ENCODE data around the gene SLC6A20. TPM values are rescaled to one million over a fixed set of nuclear protein-coding genes. Genes with fewer than 3 reads are reported as not detected.

Gene SLC6A20
- total RNA-seq, 2 experiments from 2014 or later = not detected

GRCh38 chr3:45795509-45795881 is 841 bp downstream of the SLC6A20 start:
- Mint-ChIP-seq H3K36me3 (ENCODE audit: low read depth) (no peaks in the 10 kb centered on the region), H3K4me1 (ENCODE audit: low read depth) (peaks cover 3% of the 10 kb centered on the region), H3K27ac (no peak overlapping the region), H3K4me3 (peak overlapping the region; percentile 51), H3K9me3 (no peaks in the 10 kb centered on the region), H3K27me3 (peaks cover 51% of the 10 kb centered on the region)
- DNase-seq (no peak), ATAC-seq (no peak)
- POLR2A ChIA-PET = interaction anchor here (1.0 kb wide), 1 partner anchor 186 kb away, joined by 3 read pairs; no protein-coding TSS in a partner anchor
- TF ChIP-seq CTCF (IDR thresholded peaks at IDR 0.05) = no peak
- intact Hi-C loops (cut with micrococcal nuclease) = no loop called here
- CTCF ChIA-PET = no interaction called here

GRCh38 chr3:45794660-45795059 is 1.7 kb downstream of the SLC6A20 start:
- Mint-ChIP-seq H3K4me1 (ENCODE audit: low read depth) (peaks cover 3% of the 10 kb centered on the region), H3K27ac (no peak overlapping the region), H3K4me3 (no peak overlapping the region), H3K9me3 (peaks cover 4% of the 10 kb centered on the region), H3K27me3 (peaks cover 50% of the 10 kb centered on the region), H3K36me3 (ENCODE audit: low read depth) (no peaks in the 10 kb centered on the region)
- DNase-seq (no peak), ATAC-seq (no peak)
- ChIA-PET CTCF (no interaction called here), POLR2A (no interaction called here)
- intact Hi-C loops (cut with micrococcal nuclease) = no loop called here
- no peak for TF ChIP-seq CTCF (IDR thresholded peaks at IDR 0.05)

- DNase-seq = no peak
- intact Hi-C loops (cut with micrococcal nuclease) = no loop called here
- H3K4me3 Mint-ChIP-seq = no peak overlapping the region
- ATAC-seq = no peak
- peaks cover 5% of the 10 kb centered on the region for H3K9me3 Mint-ChIP-seq
- CTCF ChIA-PET = no interaction called here
- peaks cover 3% of the 10 kb centered on the region for H3K4me1 Mint-ChIP-seq (ENCODE audit: low read depth)
- H3K36me3 Mint-ChIP-seq (ENCODE audit: low read depth) = no peaks in the 10 kb centered on the region
- no peak for TF ChIP-seq CTCF (IDR thresholded peaks at IDR 0.05)
- POLR2A ChIA-PET = no interaction called here
- H3K27ac Mint-ChIP-seq = no peak overlapping the region
- H3K27me3 Mint-ChIP-seq = peaks cover 45% of the 10 kb centered on the region
Observed at GRCh38 chr3:45794177-45794560, 2.2 kb downstream of the SLC6A20 start.

- H3K9me3 Mint-ChIP-seq = peaks cover 9% of the 10 kb centered on the region
- no peak overlapping the region for H3K27ac Mint-ChIP-seq
- CTCF ChIA-PET = no interaction called here
- H3K4me1 Mint-ChIP-seq (ENCODE audit: low read depth) = peaks cover 3% of the 10 kb centered on the region
- H3K4me3 Mint-ChIP-seq = no peak overlapping the region
- intact Hi-C loops (cut with micrococcal nuclease) = no loop called here
- no peaks in the 10 kb centered on the region for H3K36me3 Mint-ChIP-seq (ENCODE audit: low read depth)
- ATAC-seq = no peak
- POLR2A ChIA-PET = interaction anchor here (0.6 kb wide), 1 partner anchor 972 kb away, joined by 3 read pairs; no protein-coding TSS in a partner anchor
- no peak for TF ChIP-seq CTCF (IDR thresholded peaks at IDR 0.05)
- H3K27me3 Mint-ChIP-seq = peaks cover 39% of the 10 kb centered on the region
- DNase-seq = no peak
Observed at GRCh38 chr3:45793482-45794176, 2.7 kb downstream of the SLC6A20 start.

GRCh38 chr3:45792516-45793172 is 3.7 kb downstream of the SLC6A20 start:
- Mint-ChIP-seq H3K27ac (no peak overlapping the region), H3K4me3 (no peak overlapping the region), H3K4me1 (ENCODE audit: low read depth) (peaks cover 3% of the 10 kb centered on the region), H3K27me3 (peaks cover 34% of the 10 kb centered on the region), H3K9me3 (peaks cover 9% of the 10 kb centered on the region), H3K36me3 (ENCODE audit: low read depth) (no peaks in the 10 kb centered on the region)
- ATAC-seq (no peak), DNase-seq (no peak)
- no peak for TF ChIP-seq CTCF (IDR thresholded peaks at IDR 0.05)
- ChIA-PET CTCF (interaction anchor here (0.9 kb wide), 1 partner anchor 32 kb away, joined by 3 read pairs; no protein-coding TSS in a partner anchor), POLR2A (no interaction called here)
- intact Hi-C loops (cut with micrococcal nuclease) = no loop called here

All from activated CD8-positive, alpha-beta T cell treated with anti-CD3 and anti-CD28 coated beads for 36 hours (primary cell).